ENCODE data around the gene ENKUR. TPM values are rescaled to one million over a fixed set of nuclear protein-coding genes. Genes with fewer than 3 reads are reported as not detected.

ENKUR gene
- total RNA-seq, 2 donors from 2014 or later, result 0.62 TPM; not detected in 1

DNA sequence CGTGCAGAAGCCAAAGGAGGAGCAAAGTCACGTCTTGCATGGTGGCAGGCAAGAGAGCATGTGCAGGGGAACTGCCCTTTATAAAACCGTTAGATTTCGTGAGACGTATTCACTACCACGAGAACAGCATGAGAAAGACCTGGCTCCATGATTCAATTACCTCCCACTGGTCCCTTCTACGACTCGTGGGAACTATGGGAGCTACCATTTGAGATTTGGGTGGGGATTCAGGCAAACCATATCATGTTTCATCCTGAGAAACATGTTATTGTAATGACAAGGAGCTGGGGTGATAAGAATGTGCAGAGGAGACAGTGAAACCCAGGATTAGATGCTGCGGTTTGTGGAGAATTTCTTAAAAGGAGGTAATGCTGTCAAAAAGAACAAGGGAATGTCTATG is 34.4 kb upstream of the ENKUR start:
- 88% methylated on average over 9 of the region's 9 CpGs for WGBS

DNA sequence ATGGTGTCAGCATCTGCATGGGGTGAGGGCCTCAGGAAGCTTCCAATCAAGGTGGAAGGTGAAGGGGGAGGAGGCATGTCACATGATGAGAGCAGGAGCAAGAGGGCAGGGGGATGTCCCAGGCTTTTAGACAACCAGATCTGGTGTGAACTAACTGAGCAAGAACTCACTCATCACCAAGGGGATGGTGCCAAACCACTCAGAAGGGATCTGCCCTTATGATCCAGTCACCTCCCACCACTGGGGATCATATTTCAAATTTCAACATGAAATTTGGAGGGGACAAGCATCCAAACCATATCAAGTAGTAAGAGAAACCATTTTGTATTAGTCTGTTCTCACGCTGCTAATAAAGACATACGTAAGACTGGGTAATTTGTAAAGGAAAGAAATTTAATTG is 34.0 kb upstream of the ENKUR start:
- Histone ChIP-seq H3K36me3 (no peaks in the 10 kb centered on the region), H3K9me3 (no peaks in the 10 kb centered on the region), H3K27me3 (replicated peaks; ENCODE audit: insufficient read depth) (peaks cover 2% of the 10 kb centered on the region), H3K4me3 (no peak overlapping the region), H3K4me1 (replicated peaks) (no peaks in the 10 kb centered on the region), H3K27ac (no peak overlapping the region)
- TF ChIP-seq POLR2A (IDR thresholded peaks at IDR 0.05) (no peak), POLR2AphosphoS5 (IDR thresholded peaks at IDR 0.05) (no peak)
- TF ChIP-seq, protein P1, sequence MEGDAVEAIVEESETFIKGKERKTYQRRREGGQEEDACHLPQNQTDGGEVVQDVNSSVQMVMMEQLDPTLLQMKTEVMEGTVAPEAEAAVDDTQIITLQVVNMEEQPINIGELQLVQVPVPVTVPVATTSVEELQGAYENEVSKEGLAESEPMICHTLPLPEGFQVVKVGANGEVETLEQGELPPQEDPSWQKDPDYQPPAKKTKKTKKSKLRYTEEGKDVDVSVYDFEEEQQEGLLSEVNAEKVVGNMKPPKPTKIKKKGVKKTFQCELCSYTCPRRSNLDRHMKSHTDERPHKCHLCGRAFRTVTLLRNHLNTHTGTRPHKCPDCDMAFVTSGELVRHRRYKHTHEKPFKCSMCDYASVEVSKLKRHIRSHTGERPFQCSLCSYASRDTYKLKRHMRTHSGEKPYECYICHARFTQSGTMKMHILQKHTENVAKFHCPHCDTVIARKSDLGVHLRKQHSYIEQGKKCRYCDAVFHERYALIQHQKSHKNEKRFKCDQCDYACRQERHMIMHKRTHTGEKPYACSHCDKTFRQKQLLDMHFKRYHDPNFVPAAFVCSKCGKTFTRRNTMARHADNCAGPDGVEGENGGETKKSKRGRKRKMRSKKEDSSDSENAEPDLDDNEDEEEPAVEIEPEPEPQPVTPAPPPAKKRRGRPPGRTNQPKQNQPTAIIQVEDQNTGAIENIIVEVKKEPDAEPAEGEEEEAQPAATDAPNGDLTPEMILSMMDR (IDR thresholded peaks at IDR 0.05), result no peak
- 90% methylated on average over 2 of the region's 2 CpGs for WGBS
- no peak for DNase-seq (ENCODE audit: low spot score)
- intact Hi-C loops (cut with DNase I), result no loop called here

More for the DNA sequence above, 34.4 kb upstream of the ENKUR start:
- TF ChIP-seq POLR2AphosphoS5 (IDR thresholded peaks at IDR 0.05) (no peak), POLR2A (IDR thresholded peaks at IDR 0.05) (no peak)
- TF ChIP-seq, protein P1 (IDR thresholded peaks at IDR 0.05), result no peak
- H3K36me3 ChIP-seq, result no peaks in the 10 kb centered on the region
- intact Hi-C loops (cut with DNase I), result no loop called here
- H3K4me3 ChIP-seq, result no peak overlapping the region
- H3K9me3 ChIP-seq, result no peaks in the 10 kb centered on the region
- H3K27me3 ChIP-seq (replicated peaks; ENCODE audit: insufficient read depth), result peaks cover 2% of the 10 kb centered on the region
- H3K4me1 ChIP-seq (replicated peaks), result no peaks in the 10 kb centered on the region
- no peak overlapping the region for H3K27ac ChIP-seq
- DNase-seq (ENCODE audit: low spot score), result no peak

DNA sequence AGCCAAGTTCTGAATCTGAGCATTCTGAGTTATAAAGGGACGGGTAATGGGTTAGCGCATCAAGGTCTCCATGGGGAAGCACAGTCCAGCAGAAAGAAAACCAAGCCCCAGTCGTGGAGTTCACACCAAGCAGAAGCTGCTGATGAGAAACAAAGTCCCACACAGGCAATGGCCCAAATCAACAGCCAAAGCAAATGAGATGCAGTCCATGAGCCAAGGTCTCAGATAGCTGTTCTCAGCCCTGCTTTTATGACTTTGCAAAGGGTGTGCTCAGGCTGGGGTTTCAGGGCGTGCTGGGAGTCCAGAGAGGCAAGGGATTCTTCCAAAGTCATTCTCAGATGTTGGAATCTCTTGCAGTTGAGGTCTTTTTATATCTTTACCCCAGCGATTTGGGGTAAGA is 32.5 kb upstream of the ENKUR start:
- H3K4me3 ChIP-seq, result no peak overlapping the region
- DNase-seq (ENCODE audit: low spot score), result no peak
- no peaks in the 10 kb centered on the region for H3K36me3 ChIP-seq
- intact Hi-C loops (cut with DNase I), result no loop called here
- H3K9me3 ChIP-seq, result no peaks in the 10 kb centered on the region
- TF ChIP-seq POLR2A (IDR thresholded peaks at IDR 0.05), result no peak
- TF ChIP-seq, protein P1 (IDR thresholded peaks at IDR 0.05), result no peak
- H3K27ac ChIP-seq, result no peak overlapping the region
- no peaks in the 10 kb centered on the region for H3K4me1 ChIP-seq (replicated peaks)
- peaks cover 2% of the 10 kb centered on the region for H3K27me3 ChIP-seq (replicated peaks; ENCODE audit: insufficient read depth)
- 87% methylated on average over 5 of the region's 5 CpGs for WGBS

DNA sequence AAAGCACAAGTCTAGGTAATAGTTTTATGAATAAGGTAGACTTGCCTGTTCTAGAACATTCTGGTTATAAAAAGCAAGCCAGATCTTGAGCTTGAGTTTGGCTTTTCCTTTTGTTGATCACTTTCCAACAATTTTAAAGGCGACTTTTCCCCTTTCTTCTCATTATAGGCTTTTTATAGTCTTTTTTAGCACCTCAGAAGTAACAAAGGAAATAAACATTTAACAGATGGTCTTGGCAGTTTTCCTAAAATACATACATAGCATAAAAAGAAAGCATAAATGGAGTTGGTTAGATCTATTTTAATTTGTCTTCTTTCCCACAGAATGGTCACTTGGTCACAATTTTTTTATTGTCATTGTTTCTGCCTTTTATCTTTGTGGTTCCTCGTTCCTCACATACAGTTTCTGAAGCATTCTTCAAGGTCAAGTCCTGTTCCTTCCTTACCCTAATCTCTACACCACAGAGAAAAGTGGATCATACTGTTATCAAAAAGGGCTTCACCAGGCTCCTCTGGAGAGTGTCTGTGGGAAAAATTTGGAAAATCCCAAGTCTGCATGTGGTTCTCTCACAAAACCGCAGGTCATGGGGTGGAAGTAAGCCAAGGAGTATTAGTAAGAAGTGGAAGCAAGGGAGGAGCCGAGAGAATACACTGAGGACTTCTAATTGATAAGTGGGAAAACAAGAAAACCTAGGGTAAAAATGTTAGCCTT is 31.8 kb upstream of the ENKUR start:
- no peaks in the 10 kb centered on the region for H3K36me3 ChIP-seq
- TF ChIP-seq, protein P1 (IDR thresholded peaks at IDR 0.05), result no peak
- TF ChIP-seq POLR2A (IDR thresholded peaks at IDR 0.05), result no peak
- no peak for TF ChIP-seq POLR2AphosphoS5 (IDR thresholded peaks at IDR 0.05)
- no peak for DNase-seq (ENCODE audit: low spot score)
- intact Hi-C loops (cut with DNase I), result no loop called here
- no peaks in the 10 kb centered on the region for H3K4me1 ChIP-seq (replicated peaks)
- no peak overlapping the region for H3K27ac ChIP-seq
- no peak overlapping the region for H3K4me3 ChIP-seq
- no peaks in the 10 kb centered on the region for H3K9me3 ChIP-seq
- peaks cover 2% of the 10 kb centered on the region for H3K27me3 ChIP-seq (replicated peaks; ENCODE audit: insufficient read depth)
- WGBS, result 38% methylated on average over 4 of the region's 4 CpGs

DNA sequence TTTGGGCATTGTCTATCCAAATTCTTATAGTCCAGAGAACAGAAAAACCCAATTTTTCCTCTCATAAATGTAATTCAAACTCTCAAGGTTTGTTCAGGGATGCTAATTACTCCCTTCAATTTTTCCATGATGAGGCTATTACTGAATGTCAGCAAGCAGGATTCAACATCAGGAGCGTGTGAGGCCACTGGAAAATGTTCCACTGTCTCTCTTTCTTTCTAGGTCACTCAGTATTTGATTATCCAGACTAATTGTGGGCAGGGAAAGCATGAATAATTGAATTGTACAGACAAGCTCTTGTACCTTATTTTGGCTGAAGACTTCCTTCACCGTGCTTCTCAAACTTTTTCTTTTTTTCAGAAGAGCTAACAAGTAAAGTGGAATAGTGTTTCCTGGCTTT is 31.1 kb upstream of the ENKUR start:
- TF ChIP-seq, protein P1 (IDR thresholded peaks at IDR 0.05), result no peak
- no peak for TF ChIP-seq POLR2AphosphoS5 (IDR thresholded peaks at IDR 0.05)
- Histone ChIP-seq H3K27me3 (replicated peaks; ENCODE audit: insufficient read depth) (peaks cover 2% of the 10 kb centered on the region), H3K36me3 (no peaks in the 10 kb centered on the region), H3K9me3 (no peaks in the 10 kb centered on the region), H3K4me1 (replicated peaks) (no peaks in the 10 kb centered on the region), H3K27ac (no peak overlapping the region), H3K4me3 (no peak overlapping the region)
- 31% methylated on average over 2 of the region's 2 CpGs for WGBS
- DNase-seq (ENCODE audit: low spot score), result no peak
- intact Hi-C loops (cut with DNase I), result no loop called here

All from prostate gland (tissue), 2 donors.